OCI-LY7 (cell line): ENCODE results near the gene SLAMF6. TPM values are rescaled to one million over a fixed set of nuclear protein-coding genes. Genes with fewer than 3 reads are reported as not detected.
A peak's percentile ranks its signal among the peaks of the same experiment; 100 is the strongest.
"Not testable (repeated sequence)": the region's sequence is repeated elsewhere in the genome, so short reads cannot be mapped to it uniquely, and the experiment has no call there.

Source experiments
- BruUV-seq: library from RNA; stranded (reverse); fragments of 400-500 nt; replicated peaks from 2 replicates; lab custom pipeline; 2021; lab: Mats Ljungman, UMichigan
- CTCF ChIA-PET: fragments of 300-600 bp; sonication (Branson Sonifier 250); formaldehyde crosslinking; loops from one replicate; lab custom pipeline; 2022; ENCODE audit warnings: antibody characterized with exemption; ENCODE audit not compliant: unreplicated experiment; lab: Charles Lee
- POLR2A ChIA-PET: fragments of 300-600 bp; sonication (Branson Sonifier 250); formaldehyde crosslinking; loops from one replicate; lab custom pipeline; 2022; ENCODE audit warnings: antibody characterized with exemption; lab: Charles Lee
- DNase-seq: peaks from one replicate; pipeline ENCODE4 v3.0.0-alpha.2; 2015; ENCODE audit warnings: low spot score
- H2AFZ ChIP-seq: fragments of 200-600 bp; sonication (generic), shearing (Covaris generic); 2 replicates; pipeline ENCODE4 v1.6.1; 2014; ENCODE audit warnings: mild to moderate bottlenecking, antibody characterized with exemption, low read length, moderate library complexity
- H3K27ac ChIP-seq: fragments of 200-600 bp; sonication (generic); 2 replicates; pipeline ENCODE4 v1.5.1; 2014; ENCODE audit warnings: mixed run types, low read depth, mild to moderate bottlenecking, moderate library complexity, low read length, inconsistent platforms; ENCODE audit not compliant: poor library complexity, severe bottlenecking
- H3K36me3 ChIP-seq: fragments of 200-600 bp; sonication (generic); 2 replicates; pipeline ENCODE4 v1.6.1; 2014; ENCODE audit warnings: mild to moderate bottlenecking, antibody characterized with exemption, low read length, moderate library complexity, mixed read lengths; ENCODE audit not compliant: insufficient read depth
- H3K4me1 ChIP-seq: fragments of 200-600 bp; sonication (generic); 2 replicates; pipeline ENCODE4 v1.5.1; 2014; ENCODE audit warnings: mild to moderate bottlenecking, low read length; ENCODE audit not compliant: insufficient read depth, poor library complexity, severe bottlenecking
- H3K4me2 ChIP-seq: fragments of 200-600 bp; sonication (generic); 2 replicates; pipeline ENCODE4 v1.6.1; 2014; ENCODE audit warnings: mild to moderate bottlenecking, low read length
- H3K4me3 ChIP-seq: fragments of 200-600 bp; sonication (generic); 2 replicates; pipeline ENCODE4 v1.5.1; 2014; ENCODE audit warnings: mild to moderate bottlenecking, low read depth, low read length; ENCODE audit not compliant: poor library complexity, severe bottlenecking
- H3K79me2 ChIP-seq: fragments of 200-600 bp; sonication (generic); 2 replicates; pipeline ENCODE4 v1.6.1; 2016; ENCODE audit warnings: low read depth, mild to moderate bottlenecking, low read length, moderate library complexity, mixed read lengths; ENCODE audit not compliant: insufficient read depth
- H3K9me2 ChIP-seq: fragments of 200-600 bp; sonication (generic); 2 replicates; pipeline ENCODE4 v1.6.1; 2016; ENCODE audit warnings: mild to moderate bottlenecking, low read length, mixed read lengths; ENCODE audit not compliant: insufficient read depth
- H3K9me3 ChIP-seq: fragments of 200-600 bp; sonication (generic); 2 replicates; pipeline ENCODE4 v1.6.1; 2014; ENCODE audit warnings: mild to moderate bottlenecking, mixed run types, low read length, mixed read lengths
- H4K20me1 ChIP-seq: fragments of 200-600 bp; sonication (generic); 2 replicates; pipeline ENCODE4 v1.6.1; 2014; ENCODE audit warnings: mild to moderate bottlenecking, antibody characterized with exemption, low read length, moderate library complexity, mixed read lengths; ENCODE audit not compliant: insufficient read depth
- EZH2phosphoT487 ChIP-seq: fragments of 200-600 bp; sonication (generic); IDR thresholded peaks from 2 replicates; pipeline ENCODE4 v1.6.1; 2018; ENCODE audit warnings: low read depth, borderline replicate concordance, mild to moderate bottlenecking, mixed run types, antibody characterized with exemption, low read length, moderate library complexity, mixed read lengths
- intact Hi-C: fragments of 100-400 bp; cut with micrococcal nuclease; formaldehyde crosslinking; loops from one replicate; pipeline ENCODE4 v1.10.0; 2022; ENCODE audit not compliant: unreplicated experiment
- total RNA-seq, 2 experiments: library from RNA; depleted of rRNA in 1 of 2; stranded (reverse); fragments of >200 nt in 1 of 2; shearing (Covaris generic) in 1 of 2; gene quantifications; 2 replicates each; pipeline ENCODE4 v1.2.3, GENCODE V29; 2014 to 2022
- TF ChIP-seq, protein P1 (sequence below): fragments of 200-600 bp; sonication (generic); conservative IDR thresholded peaks from 2 replicates; pipeline ENCODE4 v1.5.1; 2014; ENCODE audit warnings: mild to moderate bottlenecking, antibody characterized with exemption, low read length, moderate library complexity, mixed read lengths

Gene SLAMF6
- total RNA-seq, 2 experiments from 2014 or later: 43.0 to 65.1 TPM

DNA sequence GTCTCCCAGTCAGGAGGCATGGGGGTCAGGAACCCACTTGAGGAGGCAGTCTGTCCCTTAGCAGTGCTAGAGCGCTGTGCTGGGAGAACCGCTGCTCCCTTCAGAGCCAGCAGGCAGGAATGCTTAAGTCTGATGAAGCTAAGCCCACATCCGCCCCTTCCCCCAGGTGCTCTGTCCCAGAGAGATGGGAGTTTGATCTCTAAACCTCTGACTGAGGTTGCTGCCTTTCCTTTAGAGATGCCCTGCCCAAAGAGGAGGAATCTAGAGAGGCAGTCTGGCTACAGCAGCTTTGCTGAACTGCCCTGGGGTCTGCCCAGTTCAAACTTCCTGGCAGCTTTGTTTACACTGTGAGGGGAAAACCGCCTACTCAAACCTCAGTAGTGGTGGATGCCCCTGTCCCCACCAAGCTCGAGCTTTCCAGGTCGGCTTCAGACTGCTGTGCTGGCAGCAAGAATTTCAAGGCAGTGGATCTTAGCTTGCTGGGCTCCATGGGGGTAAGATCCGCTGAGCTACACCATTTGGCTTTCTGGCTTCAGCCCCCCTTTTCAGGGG is 6.4 kb upstream of the SLAMF6 start:
- BruUV-seq, H2AFZ ChIP-seq, H4K20me1 ChIP-seq, DNase-seq, H3K9me2 ChIP-seq, H3K79me2 ChIP-seq, intact Hi-C loops, H3K36me3 ChIP-seq, H3K4me3 ChIP-seq, H3K4me2 ChIP-seq, H3K4me1 ChIP-seq, H3K27ac ChIP-seq: not testable (repeated sequence)
- peaks cover 31% of the 10 kb centered on the region; the same call in 1 of the 2 replicates for H3K9me3 ChIP-seq
- ChIA-PET POLR2A (interaction anchor here (1.0 kb wide), 1 partner anchor 56 kb away, joined by 3 read pairs; no protein-coding TSS in a partner anchor), CTCF (interaction anchor here (1.1 kb wide), 1 partner anchor 11 kb away, joined by 3 read pairs; no protein-coding TSS in a partner anchor)

DNA sequence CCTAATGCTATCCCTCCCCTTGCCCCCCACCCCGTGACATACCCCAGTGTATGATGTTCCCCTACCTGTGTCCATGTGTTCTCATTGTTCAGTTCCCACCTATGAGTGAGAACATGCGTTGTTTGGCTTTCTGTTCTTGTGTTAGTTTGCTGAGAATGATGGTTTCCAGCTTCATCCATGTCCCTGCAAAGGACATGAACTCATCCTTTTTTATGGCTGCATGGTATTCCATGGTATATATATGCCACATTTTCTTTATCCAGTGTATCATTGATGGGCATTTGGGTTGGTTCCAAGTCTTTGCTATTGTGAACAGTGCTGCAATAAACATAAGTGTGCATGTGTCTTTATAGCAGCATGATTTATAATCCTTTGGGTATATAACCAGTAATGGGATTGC is 734 bp upstream of the SLAMF6 start:
- POLR2A ChIA-PET: interaction anchor here (0.7 to 2.8 kb wide), 18 partner anchors 10 to 105 kb away, joined by 3 to 24 read pairs (median 4); no protein-coding TSS in a partner anchor

DNA sequence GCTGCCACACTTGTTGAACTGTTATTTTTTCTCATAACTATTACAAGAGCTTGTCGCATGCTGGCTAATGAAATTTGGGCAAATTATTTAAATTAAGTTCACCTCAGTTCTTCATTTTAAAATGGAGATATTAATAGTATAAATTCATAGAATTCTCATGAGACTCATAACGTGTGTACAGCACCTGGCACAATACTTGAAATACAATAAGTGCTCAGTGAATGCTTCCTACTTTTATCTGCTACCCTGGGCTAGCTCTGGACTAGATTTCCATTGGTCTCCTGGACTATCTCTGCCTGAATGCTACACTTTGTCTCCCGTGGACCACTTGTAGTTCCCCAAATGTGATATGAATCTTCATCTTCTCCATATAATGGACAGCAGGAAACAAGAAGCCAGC is 919 bp downstream of the SLAMF6 start:
- POLR2A ChIA-PET: interaction anchor here (1.0 to 2.8 kb wide), 16 partner anchors 8 to 191 kb away, joined by 3 to 24 read pairs (median 4); no protein-coding TSS in a partner anchor
- Histone ChIP-seq H3K4me2 (peak overlapping the region; percentile 92), H3K4me3 (peak overlapping the region; percentile 83), H3K4me1 (peaks cover 49% of the 10 kb centered on the region), H3K9me2 (no peaks in the 10 kb centered on the region), H3K79me2 (peaks cover 55% of the 10 kb centered on the region), H4K20me1 (no peaks in the 10 kb centered on the region), H3K9me3 (peaks cover 18% of the 10 kb centered on the region; the same call in 1 of the 2 replicates), H3K27ac (peak overlapping the region; percentile 98), H2AFZ (no peak overlapping the region), H3K36me3 (peaks cover 15% of the 10 kb centered on the region)
- no TSS peak for BruUV-seq
- intact Hi-C loops: loop anchor here (1.0 to 5.0 kb wide), 6 partner anchors 18 to 189 kb away; partner anchors contain the start of gene CD48
- TF ChIP-seq, protein P1, sequence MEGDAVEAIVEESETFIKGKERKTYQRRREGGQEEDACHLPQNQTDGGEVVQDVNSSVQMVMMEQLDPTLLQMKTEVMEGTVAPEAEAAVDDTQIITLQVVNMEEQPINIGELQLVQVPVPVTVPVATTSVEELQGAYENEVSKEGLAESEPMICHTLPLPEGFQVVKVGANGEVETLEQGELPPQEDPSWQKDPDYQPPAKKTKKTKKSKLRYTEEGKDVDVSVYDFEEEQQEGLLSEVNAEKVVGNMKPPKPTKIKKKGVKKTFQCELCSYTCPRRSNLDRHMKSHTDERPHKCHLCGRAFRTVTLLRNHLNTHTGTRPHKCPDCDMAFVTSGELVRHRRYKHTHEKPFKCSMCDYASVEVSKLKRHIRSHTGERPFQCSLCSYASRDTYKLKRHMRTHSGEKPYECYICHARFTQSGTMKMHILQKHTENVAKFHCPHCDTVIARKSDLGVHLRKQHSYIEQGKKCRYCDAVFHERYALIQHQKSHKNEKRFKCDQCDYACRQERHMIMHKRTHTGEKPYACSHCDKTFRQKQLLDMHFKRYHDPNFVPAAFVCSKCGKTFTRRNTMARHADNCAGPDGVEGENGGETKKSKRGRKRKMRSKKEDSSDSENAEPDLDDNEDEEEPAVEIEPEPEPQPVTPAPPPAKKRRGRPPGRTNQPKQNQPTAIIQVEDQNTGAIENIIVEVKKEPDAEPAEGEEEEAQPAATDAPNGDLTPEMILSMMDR: no peak
- TF ChIP-seq EZH2phosphoT487: no peak
- CTCF ChIA-PET: interaction anchor here (1.3 to 1.4 kb wide), 3 partner anchors 13 to 93 kb away, joined by 3 to 4 read pairs (median 3); no protein-coding TSS in a partner anchor
- DNase-seq: peak; percentile 69

More for the DNA sequence above, 734 bp upstream of the SLAMF6 start:
- not testable (repeated sequence) for DNase-seq, H3K9me3 ChIP-seq, BruUV-seq, H3K36me3 ChIP-seq, H2AFZ ChIP-seq, H4K20me1 ChIP-seq, H3K9me2 ChIP-seq
- peak overlapping the region; percentile 92; the same call in 1 of the 2 replicates for H3K4me2 ChIP-seq
- peak overlapping the region; percentile 83 for H3K4me3 ChIP-seq
- peaks cover 35% of the 10 kb centered on the region for H3K4me1 ChIP-seq
- H3K27ac ChIP-seq: peak overlapping the region; percentile 98
- peaks cover 38% of the 10 kb centered on the region for H3K79me2 ChIP-seq
- intact Hi-C loops: loop anchor here (2.0 to 5.0 kb wide), 4 partner anchors 25 to 187 kb away; partner anchors contain the start of gene CD48
- CTCF ChIA-PET: interaction anchor here (1.0 kb wide), 1 partner anchor 16 kb away, joined by 5 read pairs; no protein-coding TSS in a partner anchor
